Neural progenitor cell (in vitro differentiated cells): ENCODE data around the gene CBLB. TPM values are rescaled to one million over a fixed set of nuclear protein-coding genes. Genes with fewer than 3 reads are reported as not detected.

Experiments
- DNase-seq: peaks from one replicate; pipeline ENCODE4 v3.0.0-alpha.2; 2016; ENCODE audit warnings: low spot score
- H2AFZ ChIP-seq: fragments of 200-600 bp; sonication (generic); replicated peaks from 2 replicates; pipeline ENCODE4 v1.6.1; 2016; ENCODE audit warnings: antibody characterized with exemption
- H3F3A ChIP-seq: fragments of 200-600 bp; sonication (generic); 2 replicates; pipeline ENCODE4 v1.6.1; 2016; ENCODE audit warnings: antibody characterized with exemption, low read depth
- H3K27ac ChIP-seq: fragments of 200-600 bp; sonication (generic); 2 replicates; pipeline ENCODE4 v1.5.1; 2016; ENCODE audit warnings: mild to moderate bottlenecking
- H3K27me3 ChIP-seq: fragments of 200-600 bp; sonication (generic); 2 replicates; pipeline ENCODE4 v1.6.1; 2016; ENCODE audit warnings: mild to moderate bottlenecking, moderate library complexity
- H3K36me3 ChIP-seq: fragments of 200-600 bp; sonication (generic); 2 replicates; pipeline ENCODE4 v1.5.1; 2016
- H3K4me1 ChIP-seq: fragments of 200-600 bp; sonication (generic); 2 replicates; pipeline ENCODE4 v1.6.1; 2016; ENCODE audit warnings: mixed run types
- H3K4me2 ChIP-seq: fragments of 200-600 bp; sonication (generic); 2 replicates; pipeline ENCODE4 v1.6.1; 2016
- H3K4me3 ChIP-seq: fragments of 200-600 bp; sonication (generic); 2 replicates; pipeline ENCODE4 v1.5.1; 2016
- H3K79me2 ChIP-seq: fragments of 200-600 bp; sonication (generic); 2 replicates; pipeline ENCODE4 v1.6.1; 2016; ENCODE audit warnings: low read depth
- H3K9ac ChIP-seq: fragments of 200-600 bp; sonication (generic); 2 replicates; pipeline ENCODE4 v1.6.1; 2016
- H3K9me3 ChIP-seq: fragments of 200-600 bp; sonication (generic); 2 replicates; pipeline ENCODE4 v1.5.1; 2016; ENCODE audit warnings: low read depth
- H4K20me1 ChIP-seq: fragments of 200-600 bp; sonication (generic); 2 replicates; pipeline ENCODE4 v1.6.1; 2016; ENCODE audit warnings: low read depth
- H3K27ac Mint-ChIP-seq: 3 replicates; pipeline ENCODE4 v1.8.0; 2021; ENCODE audit warnings: mixed read lengths
- H3K27me3 Mint-ChIP-seq: 2 replicates; pipeline ENCODE4 v1.8.0; 2022; ENCODE audit warnings: low read depth, mild to moderate bottlenecking, inconsistent platforms, moderate library complexity, mixed read lengths; ENCODE audit not compliant: insufficient read depth
- H3K36me3 Mint-ChIP-seq: 3 replicates; pipeline ENCODE4 v1.8.0; 2021; ENCODE audit warnings: mixed read lengths
- H3K4me1 Mint-ChIP-seq: 3 replicates; pipeline ENCODE4 v1.8.0; 2021; ENCODE audit warnings: mixed read lengths
- H3K4me3 Mint-ChIP-seq: 3 replicates; pipeline ENCODE4 v1.8.0; 2021; ENCODE audit warnings: mild to moderate bottlenecking, moderate library complexity, mixed read lengths
- H3K9me3 Mint-ChIP-seq: 3 replicates; pipeline ENCODE4 v1.8.0; 2020; ENCODE audit warnings: mixed read lengths
- CTCF ChIP-seq: fragments of 200-600 bp; sonication (generic); IDR thresholded peaks from 2 replicates; pipeline ENCODE4 v1.5.1; 2017; ENCODE audit warnings: antibody characterized with exemption, mild to moderate bottlenecking
- EZH2 ChIP-seq: fragments of 200-600 bp; sonication (generic); IDR thresholded peaks from 2 replicates; pipeline ENCODE4 v1.6.1; 2017; ENCODE audit warnings: antibody characterized with exemption, mild to moderate bottlenecking, moderate library complexity
- EZH2phosphoT487 ChIP-seq: fragments of 200-600 bp; sonication (generic); IDR thresholded peaks from 2 replicates; pipeline ENCODE4 v1.6.1; 2017; ENCODE audit warnings: antibody characterized with exemption
- total RNA-seq: library from RNA; depleted of rRNA; stranded (reverse); fragments of >200 nt; gene quantifications from 2 replicates; pipeline ENCODE4 v1.2.3, GENCODE V29; 2015; ENCODE audit warnings: low replicate concordance

The CBLB gene
- total RNA-seq, 1 donor from 2014 or later: 105 TPM

- H3F3A ChIP-seq: no peaks in the 10 kb centered on the region
- no peaks in the 10 kb centered on the region for H3K4me1 ChIP-seq
- no peak overlapping the region for H3K27ac Mint-ChIP-seq
- no peaks in the 10 kb centered on the region for H3K27me3 ChIP-seq
- no peak overlapping the region for H3K9ac ChIP-seq
- H3K36me3 Mint-ChIP-seq: peaks cover 22% of the 10 kb centered on the region
- H3K27me3 Mint-ChIP-seq: no peaks in the 10 kb centered on the region
- no peak overlapping the region for H3K27ac ChIP-seq
- no peak for DNase-seq
- no peak for TF ChIP-seq EZH2
- no peak for TF ChIP-seq EZH2phosphoT487
- TF ChIP-seq CTCF: no peak
- H3K4me3 ChIP-seq: no peak overlapping the region
- no peak overlapping the region for H2AFZ ChIP-seq
- no peak overlapping the region for H3K4me2 ChIP-seq
- H3K79me2 ChIP-seq: no peaks in the 10 kb centered on the region
- no peaks in the 10 kb centered on the region for H3K4me1 Mint-ChIP-seq
- H3K4me3 Mint-ChIP-seq: no peak overlapping the region
- H3K9me3 ChIP-seq: no peaks in the 10 kb centered on the region
- no peaks in the 10 kb centered on the region for H4K20me1 ChIP-seq
- H3K36me3 ChIP-seq: peaks cover 10% of the 10 kb centered on the region
- H3K9me3 Mint-ChIP-seq: no peaks in the 10 kb centered on the region
Measured at GRCh38 chr3:105679951-105680350, 188.9 kb downstream of the CBLB start.

DNA sequence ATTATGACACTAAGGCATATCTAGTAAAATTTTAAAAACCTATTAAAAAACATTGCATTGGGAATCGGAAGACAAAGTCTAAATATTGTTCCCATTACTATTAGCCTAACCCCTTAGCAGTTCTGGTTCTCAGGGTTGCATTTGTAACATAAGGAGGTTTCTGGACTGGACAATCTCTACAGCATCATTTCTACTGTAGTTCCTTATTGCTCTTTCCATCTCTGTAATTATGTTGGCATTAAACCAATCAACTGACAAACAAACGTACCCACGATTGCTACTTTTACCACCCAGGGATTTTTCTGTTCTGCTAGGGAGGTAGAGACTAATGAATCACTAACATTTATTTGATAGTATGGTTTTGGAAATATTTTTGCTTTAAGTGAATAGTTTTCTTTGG lies 190.8 kb downstream of the CBLB start:
- H3K9me3 ChIP-seq: no peaks in the 10 kb centered on the region
- H3K9ac ChIP-seq: no peak overlapping the region
- no peak overlapping the region for H3K27ac Mint-ChIP-seq
- no peak overlapping the region for H3K27ac ChIP-seq
- no peaks in the 10 kb centered on the region for H3K27me3 Mint-ChIP-seq
- H3K4me1 ChIP-seq: no peaks in the 10 kb centered on the region
- no peaks in the 10 kb centered on the region for H3F3A ChIP-seq
- H3K4me2 ChIP-seq: no peak overlapping the region
- no peaks in the 10 kb centered on the region for H3K4me1 Mint-ChIP-seq
- H4K20me1 ChIP-seq: no peaks in the 10 kb centered on the region
- peaks cover 34% of the 10 kb centered on the region for H3K36me3 Mint-ChIP-seq
- H3K36me3 ChIP-seq: peaks cover 9% of the 10 kb centered on the region
- no peak for DNase-seq
- no peaks in the 10 kb centered on the region for H3K9me3 Mint-ChIP-seq
- H3K4me3 Mint-ChIP-seq: no peak overlapping the region
- H3K79me2 ChIP-seq: no peaks in the 10 kb centered on the region
- TF ChIP-seq EZH2phosphoT487 (no peak), EZH2 (no peak), CTCF (no peak)
- no peak overlapping the region for H3K4me3 ChIP-seq
- H2AFZ ChIP-seq: no peak overlapping the region
- no peaks in the 10 kb centered on the region for H3K27me3 ChIP-seq

- Mint-ChIP-seq H3K9me3 (no peaks in the 10 kb centered on the region), H3K27ac (no peak overlapping the region), H3K4me3 (no peak overlapping the region), H3K36me3 (peaks cover 31% of the 10 kb centered on the region), H3K4me1 (no peaks in the 10 kb centered on the region), H3K27me3 (no peaks in the 10 kb centered on the region)
- no peaks in the 10 kb centered on the region for H3K79me2 ChIP-seq
- H3K9me3 ChIP-seq: no peaks in the 10 kb centered on the region
- no peak overlapping the region for H3K9ac ChIP-seq
- no peak overlapping the region for H3K4me2 ChIP-seq
- H3K36me3 ChIP-seq: peaks cover 11% of the 10 kb centered on the region
- H3K27me3 ChIP-seq: no peaks in the 10 kb centered on the region
- no peak overlapping the region for H3K27ac ChIP-seq
- H3F3A ChIP-seq: no peaks in the 10 kb centered on the region
- DNase-seq: no peak
- H3K4me1 ChIP-seq: no peaks in the 10 kb centered on the region
- TF ChIP-seq CTCF (no peak), EZH2 (no peak), EZH2phosphoT487 (no peak)
- H3K4me3 ChIP-seq: no peak overlapping the region
- H2AFZ ChIP-seq: no peak overlapping the region
- H4K20me1 ChIP-seq: no peaks in the 10 kb centered on the region
Measured at GRCh38 chr3:105676621-105677300, 192.1 kb downstream of the CBLB start.
